HCT116 (cell line): ENCODE measurements around the gene ZNF783.

Experiments used
- CEBPB ChIP-seq: IDR thresholded peaks from 2 replicates; pipeline ENCODE4 v1.6.1; 2012; ENCODE audit warnings: low read depth
- EZH2 ChIP-seq: fragments of 200-600 bp; sonication (generic); IDR thresholded peaks from 2 replicates; pipeline ENCODE4 v1.6.1; 2017; ENCODE audit warnings: antibody characterized with exemption, mixed run types
- EZH2phosphoT487 ChIP-seq: fragments of 200-600 bp; IDR thresholded peaks from 2 replicates; pipeline ENCODE4 v1.6.1; 2018; ENCODE audit warnings: antibody characterized with exemption, borderline replicate concordance
- JUND ChIP-seq: IDR thresholded peaks from 2 replicates; pipeline ENCODE4 v1.6.1; 2012
- POLR2A ChIP-seq: IDR thresholded peaks from 2 replicates; pipeline ENCODE4 v1.7.0; 2011; ENCODE audit warnings: borderline replicate concordance; ENCODE audit not compliant: insufficient read depth, insufficient read length; ENCODE audit errors: extremely low read depth
- POLR2AphosphoS5 ChIP-seq: IDR thresholded peaks from 2 replicates; pipeline ENCODE4 v1.6.1; 2011; ENCODE audit warnings: mild to moderate bottlenecking, low read depth, low read length, moderate library complexity
- RAD21 ChIP-seq: IDR thresholded peaks from 2 replicates; pipeline ENCODE4 v1.6.1; 2012; ENCODE audit warnings: low read depth, mild to moderate bottlenecking
- ZFX ChIP-seq: fragments of 450-650 bp; IDR thresholded peaks from 2 replicates; pipeline ENCODE4 v1.6.1; 2017
- ZNF274 ChIP-seq: fragments of 200-500 bp; sonication (Bioruptor generic); IDR thresholded peaks from 2 replicates; pipeline ENCODE4 v1.6.1; 2014; ENCODE audit warnings: mild to moderate bottlenecking, low read depth, low read length, inconsistent platforms
- TF ChIP-seq, protein P1 (sequence below), 3 experiments: fragments of 200-600 bp in 1 of 3; sonication (generic) in 1 of 3; IDR thresholded peaks in 2 of 3; conservative IDR thresholded peaks in 1 of 3; 2 replicates each; pipeline ENCODE4 v1.5.1; 2012 to 2017; ENCODE audit warnings: low read depth in 2 of 3, low read length in 2 of 3, antibody characterized with exemption in 1 of 3, borderline replicate concordance in 1 of 3, control low read depth in 1 of 3, mild to moderate bottlenecking in 1 of 3, mixed read lengths in 1 of 3, mixed run types in 1 of 3, moderate library complexity in 1 of 3; ENCODE audit not compliant: insufficient read depth in 1 of 3
- TF ChIP-seq, protein P2 (sequence below): IDR thresholded peaks from 2 replicates; pipeline ENCODE4 v1.6.1; 2012; ENCODE audit warnings: low read depth
- TF ChIP-seq, protein P3 (sequence below): IDR thresholded peaks from 2 replicates; pipeline ENCODE4 v1.6.1; 2012
- TF ChIP-seq, protein P4 (sequence below): IDR thresholded peaks from 2 replicates; pipeline ENCODE4 v1.6.1; 2011; ENCODE audit warnings: mild to moderate bottlenecking, low read length, moderate library complexity; ENCODE audit not compliant: insufficient replicate concordance; ENCODE audit errors: extremely low read depth
- TF ChIP-seq, protein P5 (sequence below): IDR thresholded peaks from 2 replicates; pipeline ENCODE4 v1.6.1; 2012

DNA sequence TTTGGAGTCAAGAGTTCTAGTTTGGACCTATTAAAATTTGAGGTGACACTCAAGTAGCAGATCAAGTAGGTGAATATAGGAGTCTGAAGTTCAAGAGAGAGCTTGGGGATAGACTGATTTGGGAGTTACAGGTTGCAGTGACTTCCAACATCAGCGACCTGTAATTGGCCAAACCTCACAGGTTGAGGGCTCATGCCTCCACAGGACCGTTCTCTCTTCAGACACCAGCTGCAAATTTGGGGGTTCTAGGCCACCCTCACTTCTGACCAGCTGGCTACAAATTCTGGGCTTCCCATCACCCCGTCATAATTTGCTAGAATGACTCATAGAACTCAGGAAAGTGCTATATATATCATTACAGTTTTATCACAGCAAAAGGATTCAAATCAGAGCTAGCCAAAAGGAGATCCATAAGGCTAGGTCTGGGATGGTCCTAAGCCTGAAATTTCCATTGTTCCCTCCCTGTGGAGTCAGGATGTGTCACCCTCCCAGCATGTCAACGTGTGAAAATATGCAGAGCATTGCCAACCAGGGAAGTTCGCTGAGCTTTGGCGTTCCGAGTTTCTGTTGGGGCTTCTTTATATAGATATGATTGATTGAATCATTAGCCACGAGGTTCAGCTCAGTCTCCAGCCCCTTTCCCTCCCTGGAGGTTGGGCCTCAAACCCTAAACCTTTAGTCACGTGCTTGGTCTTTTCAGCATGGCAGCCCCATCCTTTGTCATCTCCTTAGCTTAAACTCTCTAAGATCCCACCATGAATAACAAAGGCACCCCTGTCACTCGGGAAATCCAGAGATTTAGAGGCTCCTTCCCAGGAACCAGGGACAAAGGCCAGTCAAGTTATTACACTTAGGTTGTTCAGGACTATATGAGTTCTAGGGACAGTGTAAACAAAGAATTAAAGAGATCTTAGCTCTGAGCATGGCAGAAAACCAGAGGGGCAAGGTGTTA lies 43.3 kb upstream of the ZNF783 start:
- no peak for TF ChIP-seq POLR2A
- no peak for TF ChIP-seq RAD21
- TF ChIP-seq EZH2, result no peak
- TF ChIP-seq, protein P1, sequence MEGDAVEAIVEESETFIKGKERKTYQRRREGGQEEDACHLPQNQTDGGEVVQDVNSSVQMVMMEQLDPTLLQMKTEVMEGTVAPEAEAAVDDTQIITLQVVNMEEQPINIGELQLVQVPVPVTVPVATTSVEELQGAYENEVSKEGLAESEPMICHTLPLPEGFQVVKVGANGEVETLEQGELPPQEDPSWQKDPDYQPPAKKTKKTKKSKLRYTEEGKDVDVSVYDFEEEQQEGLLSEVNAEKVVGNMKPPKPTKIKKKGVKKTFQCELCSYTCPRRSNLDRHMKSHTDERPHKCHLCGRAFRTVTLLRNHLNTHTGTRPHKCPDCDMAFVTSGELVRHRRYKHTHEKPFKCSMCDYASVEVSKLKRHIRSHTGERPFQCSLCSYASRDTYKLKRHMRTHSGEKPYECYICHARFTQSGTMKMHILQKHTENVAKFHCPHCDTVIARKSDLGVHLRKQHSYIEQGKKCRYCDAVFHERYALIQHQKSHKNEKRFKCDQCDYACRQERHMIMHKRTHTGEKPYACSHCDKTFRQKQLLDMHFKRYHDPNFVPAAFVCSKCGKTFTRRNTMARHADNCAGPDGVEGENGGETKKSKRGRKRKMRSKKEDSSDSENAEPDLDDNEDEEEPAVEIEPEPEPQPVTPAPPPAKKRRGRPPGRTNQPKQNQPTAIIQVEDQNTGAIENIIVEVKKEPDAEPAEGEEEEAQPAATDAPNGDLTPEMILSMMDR (IDR thresholded peaks at IDR 0.05 in 2 of 3, conservative IDR thresholded peaks at IDR 0.05 in 1 of 3; ENCODE audit: borderline replicate concordance in 1 of 3, insufficient read depth in 1 of 3, low read depth in 2 of 3, low read length in 2 of 3), result no peak
- TF ChIP-seq POLR2AphosphoS5, result no peak
- TF ChIP-seq CEBPB, result no peak
- TF ChIP-seq, protein P2, sequence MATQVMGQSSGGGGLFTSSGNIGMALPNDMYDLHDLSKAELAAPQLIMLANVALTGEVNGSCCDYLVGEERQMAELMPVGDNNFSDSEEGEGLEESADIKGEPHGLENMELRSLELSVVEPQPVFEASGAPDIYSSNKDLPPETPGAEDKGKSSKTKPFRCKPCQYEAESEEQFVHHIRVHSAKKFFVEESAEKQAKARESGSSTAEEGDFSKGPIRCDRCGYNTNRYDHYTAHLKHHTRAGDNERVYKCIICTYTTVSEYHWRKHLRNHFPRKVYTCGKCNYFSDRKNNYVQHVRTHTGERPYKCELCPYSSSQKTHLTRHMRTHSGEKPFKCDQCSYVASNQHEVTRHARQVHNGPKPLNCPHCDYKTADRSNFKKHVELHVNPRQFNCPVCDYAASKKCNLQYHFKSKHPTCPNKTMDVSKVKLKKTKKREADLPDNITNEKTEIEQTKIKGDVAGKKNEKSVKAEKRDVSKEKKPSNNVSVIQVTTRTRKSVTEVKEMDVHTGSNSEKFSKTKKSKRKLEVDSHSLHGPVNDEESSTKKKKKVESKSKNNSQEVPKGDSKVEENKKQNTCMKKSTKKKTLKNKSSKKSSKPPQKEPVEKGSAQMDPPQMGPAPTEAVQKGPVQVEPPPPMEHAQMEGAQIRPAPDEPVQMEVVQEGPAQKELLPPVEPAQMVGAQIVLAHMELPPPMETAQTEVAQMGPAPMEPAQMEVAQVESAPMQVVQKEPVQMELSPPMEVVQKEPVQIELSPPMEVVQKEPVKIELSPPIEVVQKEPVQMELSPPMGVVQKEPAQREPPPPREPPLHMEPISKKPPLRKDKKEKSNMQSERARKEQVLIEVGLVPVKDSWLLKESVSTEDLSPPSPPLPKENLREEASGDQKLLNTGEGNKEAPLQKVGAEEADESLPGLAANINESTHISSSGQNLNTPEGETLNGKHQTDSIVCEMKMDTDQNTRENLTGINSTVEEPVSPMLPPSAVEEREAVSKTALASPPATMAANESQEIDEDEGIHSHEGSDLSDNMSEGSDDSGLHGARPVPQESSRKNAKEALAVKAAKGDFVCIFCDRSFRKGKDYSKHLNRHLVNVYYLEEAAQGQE, result no peak
- no peak for TF ChIP-seq ZFX
- no peak for TF ChIP-seq EZH2phosphoT487
- TF ChIP-seq JUND, result no peak
- TF ChIP-seq ZNF274, result no peak
- TF ChIP-seq, protein P3, sequence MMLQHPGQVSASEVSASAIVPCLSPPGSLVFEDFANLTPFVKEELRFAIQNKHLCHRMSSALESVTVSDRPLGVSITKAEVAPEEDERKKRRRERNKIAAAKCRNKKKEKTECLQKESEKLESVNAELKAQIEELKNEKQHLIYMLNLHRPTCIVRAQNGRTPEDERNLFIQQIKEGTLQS, result no peak
- TF ChIP-seq, protein P4, sequence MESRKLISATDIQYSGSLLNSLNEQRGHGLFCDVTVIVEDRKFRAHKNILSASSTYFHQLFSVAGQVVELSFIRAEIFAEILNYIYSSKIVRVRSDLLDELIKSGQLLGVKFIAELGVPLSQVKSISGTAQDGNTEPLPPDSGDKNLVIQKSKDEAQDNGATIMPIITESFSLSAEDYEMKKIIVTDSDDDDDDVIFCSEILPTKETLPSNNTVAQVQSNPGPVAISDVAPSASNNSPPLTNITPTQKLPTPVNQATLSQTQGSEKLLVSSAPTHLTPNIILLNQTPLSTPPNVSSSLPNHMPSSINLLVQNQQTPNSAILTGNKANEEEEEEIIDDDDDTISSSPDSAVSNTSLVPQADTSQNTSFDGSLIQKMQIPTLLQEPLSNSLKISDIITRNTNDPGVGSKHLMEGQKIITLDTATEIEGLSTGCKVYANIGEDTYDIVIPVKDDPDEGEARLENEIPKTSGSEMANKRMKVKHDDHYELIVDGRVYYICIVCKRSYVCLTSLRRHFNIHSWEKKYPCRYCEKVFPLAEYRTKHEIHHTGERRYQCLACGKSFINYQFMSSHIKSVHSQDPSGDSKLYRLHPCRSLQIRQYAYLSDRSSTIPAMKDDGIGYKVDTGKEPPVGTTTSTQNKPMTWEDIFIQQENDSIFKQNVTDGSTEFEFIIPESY, result no peak
- TF ChIP-seq, protein P5, sequence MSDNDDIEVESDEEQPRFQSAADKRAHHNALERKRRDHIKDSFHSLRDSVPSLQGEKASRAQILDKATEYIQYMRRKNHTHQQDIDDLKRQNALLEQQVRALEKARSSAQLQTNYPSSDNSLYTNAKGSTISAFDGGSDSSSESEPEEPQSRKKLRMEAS, result no peak
